ENCODE measurements around the gene TUSC2.

The TUSC2 gene

GRCh38 chr3:50354186-50354764 lies 26.3 kb upstream of the TUSC2 start:
- H3K4me3 ChIP-seq (ENCODE audit: low read depth, low read length) = no peak overlapping the region
- no peak for TF ChIP-seq CTCF (IDR thresholded peaks at IDR 0.05; ENCODE audit: borderline replicate concordance, insufficient read depth, low read depth, low read length)

DNA sequence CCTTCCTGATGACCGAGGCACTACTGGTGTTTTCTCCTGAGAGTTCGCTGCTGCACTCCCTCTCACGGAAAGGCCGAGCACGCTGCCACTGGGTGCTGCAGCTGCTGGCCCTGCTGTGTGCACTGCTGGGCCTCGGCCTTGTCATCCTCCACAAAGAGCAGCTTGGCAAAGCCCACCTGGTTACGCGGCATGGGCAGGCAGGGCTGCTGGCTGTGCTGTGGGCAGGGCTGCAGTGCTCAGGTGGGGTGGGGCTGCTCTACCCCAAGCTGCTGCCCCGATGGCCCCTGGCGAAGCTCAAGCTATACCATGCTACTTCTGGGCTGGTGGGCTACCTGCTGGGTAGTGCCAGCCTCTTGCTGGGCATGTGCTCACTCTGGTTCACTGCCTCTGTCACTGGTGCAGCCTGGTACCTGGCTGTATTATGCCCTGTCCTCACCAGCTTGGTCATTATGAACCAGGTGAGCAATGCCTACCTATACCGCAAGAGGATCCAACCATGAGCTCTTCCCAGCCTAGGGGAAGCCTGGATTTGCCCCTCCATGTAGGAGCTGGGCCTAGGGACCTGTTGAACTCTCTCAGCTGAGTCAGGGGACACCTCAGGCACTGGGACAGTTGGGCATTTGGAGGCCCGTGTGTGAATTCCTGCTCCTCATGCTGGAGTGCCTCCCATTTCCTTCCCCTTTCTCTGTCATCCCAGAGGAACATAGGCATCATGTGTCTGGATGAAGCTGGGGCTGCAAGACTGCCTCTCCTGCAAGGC lies 25.4 kb upstream of the TUSC2 start:
- H3K4me3 ChIP-seq (ENCODE audit: low read depth, low read length) = no peak overlapping the region
- TF ChIP-seq CTCF (IDR thresholded peaks at IDR 0.05; ENCODE audit: borderline replicate concordance, insufficient read depth, low read depth, low read length) = no peak

GRCh38 chr3:50352781-50353180 lies 24.8 kb upstream of the TUSC2 start:
- TF ChIP-seq CTCF (IDR thresholded peaks at IDR 0.05; ENCODE audit: borderline replicate concordance, insufficient read depth, low read depth, low read length) = 0 out of 2 replicates have a peak, but pooled peaks have one; percentile 10
- H3K4me3 ChIP-seq (ENCODE audit: low read depth, low read length) = no peak overlapping the region

- no peak for TF ChIP-seq CTCF (IDR thresholded peaks at IDR 0.05; ENCODE audit: borderline replicate concordance, insufficient read depth, low read depth, low read length)
- H3K4me3 ChIP-seq (ENCODE audit: low read depth, low read length) = peak overlapping the region; percentile 99
Observed at GRCh38 chr3:50351323-50351697, 23.3 kb upstream of the TUSC2 start.

DNA sequence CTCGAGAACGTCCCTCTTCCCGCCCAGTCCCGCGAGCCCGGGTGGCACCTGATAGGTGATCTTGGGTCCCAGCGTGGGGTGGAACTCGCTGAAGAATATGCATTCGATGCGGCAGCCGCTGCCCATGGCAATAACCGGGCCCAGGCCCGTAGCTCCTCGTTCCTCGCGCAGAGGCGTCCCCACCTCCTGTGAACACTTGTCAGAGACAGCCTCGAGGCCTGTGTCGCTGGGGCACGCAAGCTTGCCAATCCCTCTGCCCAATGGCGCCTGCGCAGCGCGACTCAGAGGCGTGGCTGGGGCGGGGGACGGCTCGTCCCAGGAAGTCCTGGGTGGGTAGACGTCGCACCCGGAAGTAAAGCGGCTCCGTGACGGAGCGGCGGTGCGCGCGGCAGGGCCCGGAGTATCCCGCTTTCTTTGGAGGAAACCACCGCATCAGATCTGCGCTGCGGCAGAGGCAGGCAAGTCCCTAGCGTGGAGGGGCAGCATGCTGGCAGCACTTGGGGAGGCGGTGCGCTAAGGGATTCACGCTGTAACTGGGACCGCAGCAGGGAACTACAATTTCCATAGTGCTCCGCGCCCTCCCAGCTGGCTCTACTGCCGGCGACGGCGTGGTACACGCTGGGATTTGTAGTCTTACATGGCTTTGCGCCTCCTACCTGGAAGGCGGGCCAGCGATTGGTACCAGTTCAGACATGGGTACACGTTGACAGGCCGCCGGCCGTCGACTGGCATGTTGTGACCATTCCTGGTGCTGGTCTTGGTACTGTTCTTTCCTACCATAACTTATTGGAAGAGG lies 22.7 kb upstream of the TUSC2 start, which contains the start of the genes CYB561D2 and NPRL2:
CYB561D2 (plus strand) TSS at position 336 of the 796 bp plus-strand sequence. CDS start 572 bp downstream, outside the sequence.
NPRL2 (minus strand) TSS at position 249 of the 796 bp plus-strand sequence; CDS start at position 126, 123 bp downstream.
- TF ChIP-seq CTCF (IDR thresholded peaks at IDR 0.05; ENCODE audit: borderline replicate concordance, insufficient read depth, low read depth, low read length) = no peak
- H3K4me3 ChIP-seq (ENCODE audit: low read depth, low read length) = peak within 1 kb of the TSS; percentile 99

DNA sequence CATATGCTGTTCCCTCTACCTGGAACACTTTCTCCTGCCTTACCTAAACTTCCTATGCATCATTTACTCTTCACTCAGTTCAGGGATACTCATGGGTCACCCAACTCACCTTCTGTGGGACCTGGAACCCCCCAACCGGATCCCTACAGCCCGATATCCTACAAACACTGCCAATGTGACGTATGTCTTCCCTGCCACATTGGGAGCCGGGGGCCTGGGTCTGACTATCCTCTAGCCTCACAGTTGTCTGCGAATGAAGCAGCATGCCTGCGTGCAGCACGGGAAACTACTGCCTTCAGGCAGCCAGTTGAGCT lies 22.1 kb upstream of the TUSC2 start:
- TF ChIP-seq CTCF (IDR thresholded peaks at IDR 0.05; ENCODE audit: borderline replicate concordance, insufficient read depth, low read depth, low read length) = no peak

More for the DNA sequence above, 22.1 kb upstream of the TUSC2 start:
- peak overlapping the region; percentile 99 for H3K4me3 ChIP-seq (ENCODE audit: low read depth, low read length)

Measured in GM12875 (cell line).